ENCODE measurements around the gene EPS8L2.

The EPS8L2 gene

DNA sequence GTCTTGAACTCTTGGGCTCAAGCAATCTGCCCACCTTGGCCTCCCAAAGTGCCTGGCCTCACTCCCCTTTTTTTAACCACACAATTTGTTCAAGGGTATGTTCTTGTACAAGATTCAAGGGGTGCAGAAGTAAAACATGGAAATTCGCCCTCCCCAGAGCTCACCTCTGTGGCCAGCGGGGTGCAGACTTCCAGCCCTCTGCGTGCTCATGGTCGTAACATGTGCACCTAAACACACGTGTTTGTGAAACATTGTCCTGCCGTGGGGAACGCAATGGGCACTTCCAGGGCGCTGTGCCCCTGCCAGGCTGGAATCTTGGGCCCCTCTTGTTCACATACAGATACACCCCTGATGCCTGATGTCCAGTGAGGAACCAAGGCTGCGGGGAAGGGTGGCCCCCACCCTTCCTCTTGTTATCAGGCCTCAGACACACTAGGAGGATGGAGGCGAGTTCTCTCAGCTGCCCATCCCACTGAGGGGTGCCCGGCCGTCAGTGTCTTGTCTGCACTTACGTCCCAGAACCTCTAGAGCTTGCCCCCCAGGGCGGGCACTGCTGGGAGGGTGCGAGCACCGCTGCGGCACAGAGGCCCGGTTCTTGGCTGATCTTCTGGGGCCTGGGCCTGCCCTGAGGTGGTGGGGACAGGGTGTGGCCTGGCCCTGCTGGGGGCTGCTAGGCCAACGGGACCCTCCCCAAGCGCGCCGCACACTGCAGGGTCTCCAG is 4.1 kb upstream of the EPS8L2 start:
- ATAC-seq (replicated peaks; ENCODE audit: extremely low read depth, poor library complexity, severe bottlenecking) (no peak), DNase-seq (ENCODE audit: low spot score in 2 of 2) (no peak)
- no peak overlapping the region for H3K27ac Mint-ChIP-seq (ENCODE audit: low read depth)
- H3K4me3 Mint-ChIP-seq, result no peak overlapping the region
- H3K36me3 Mint-ChIP-seq (ENCODE audit: insufficient read depth), result peaks cover 5% of the 10 kb centered on the region
- peaks cover under 1% of the 10 kb centered on the region for H3K27me3 Mint-ChIP-seq
- H3K4me1 Mint-ChIP-seq, result no peaks in the 10 kb centered on the region
- no peaks in the 10 kb centered on the region for H3K9me3 Mint-ChIP-seq

DNA sequence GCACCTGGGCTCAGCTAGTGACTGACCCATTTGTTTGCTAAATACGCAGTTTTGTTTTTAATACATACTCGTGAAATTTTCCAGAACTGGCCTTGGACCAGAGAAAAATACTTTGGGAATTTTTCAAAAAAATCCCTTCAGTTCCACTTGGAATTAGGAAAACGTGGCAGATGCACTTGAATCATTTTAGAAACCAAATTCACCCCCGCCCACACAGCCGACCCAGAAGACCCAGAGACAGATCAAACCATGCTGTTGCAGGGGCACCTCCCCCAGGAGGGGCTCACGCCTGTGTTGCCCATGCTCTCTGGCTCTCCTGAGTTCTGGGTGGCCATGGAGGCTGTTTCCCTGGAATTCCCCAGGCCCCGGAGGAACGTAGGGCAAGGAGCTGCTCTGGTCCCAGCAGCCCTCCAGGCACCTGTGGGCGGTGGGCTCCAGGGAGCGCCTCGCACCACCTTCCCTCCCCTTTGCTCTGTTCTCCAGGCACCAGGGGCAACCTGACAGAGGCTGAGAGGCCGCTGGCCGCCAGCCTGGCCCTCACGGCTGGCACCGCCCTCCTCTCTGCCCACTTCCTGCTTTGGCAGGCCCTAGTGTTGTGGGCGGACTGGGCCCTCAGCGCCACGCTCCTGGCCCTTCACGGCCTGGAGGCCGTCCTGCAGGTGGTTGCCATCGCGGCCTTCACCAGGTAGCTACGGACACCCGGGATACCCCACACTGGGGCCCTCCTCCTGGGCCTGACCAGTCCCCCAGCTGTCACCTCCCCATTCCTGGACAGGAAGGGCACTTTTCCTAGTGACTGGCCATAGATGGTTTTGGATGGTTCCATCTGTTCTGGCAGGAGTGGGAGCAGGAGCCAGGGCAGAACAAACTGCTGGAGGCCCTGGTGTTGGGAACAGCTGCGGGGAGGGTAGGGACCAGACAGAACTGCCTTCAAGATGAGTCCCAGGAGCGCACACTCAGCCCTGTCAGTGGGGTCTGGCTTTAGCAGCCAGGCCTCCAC is 3.3 kb upstream of the EPS8L2 start:
- Mint-ChIP-seq H3K9me3 (no peaks in the 10 kb centered on the region), H3K27me3 (peaks cover 9% of the 10 kb centered on the region), H3K36me3 (ENCODE audit: insufficient read depth) (peaks cover 7% of the 10 kb centered on the region), H3K27ac (ENCODE audit: low read depth) (no peak overlapping the region), H3K4me3 (no peak overlapping the region), H3K4me1 (no peaks in the 10 kb centered on the region)
- DNase-seq (ENCODE audit: low spot score in 2 of 2) (no peak), ATAC-seq (replicated peaks; ENCODE audit: extremely low read depth, poor library complexity, severe bottlenecking) (no peak)

DNA sequence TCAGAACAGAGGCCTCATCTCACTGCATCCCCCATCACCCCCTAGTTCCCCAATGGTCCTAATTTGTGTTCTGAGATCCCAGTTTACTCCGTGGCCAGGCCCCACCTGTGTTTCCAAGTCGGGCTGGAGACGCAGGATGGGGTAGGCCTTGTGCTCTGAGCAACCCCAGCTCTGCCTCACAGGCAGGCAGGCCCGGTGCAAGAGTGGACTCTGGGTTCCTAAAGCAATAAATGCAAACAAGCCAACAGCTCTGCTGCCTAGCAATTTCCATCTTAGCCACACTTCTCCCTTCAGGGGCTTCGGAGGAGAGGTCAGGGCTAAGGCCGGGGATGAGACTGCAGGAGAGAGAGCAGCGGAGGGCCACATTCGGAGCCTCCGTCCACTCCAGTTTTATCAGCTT is 2.5 kb upstream of the EPS8L2 start:
- DNase-seq (ENCODE audit: low spot score in 2 of 2) (no peak), ATAC-seq (replicated peaks; ENCODE audit: extremely low read depth, poor library complexity, severe bottlenecking) (no peak)
- Mint-ChIP-seq H3K27ac (ENCODE audit: low read depth) (no peak overlapping the region), H3K36me3 (ENCODE audit: insufficient read depth) (peaks cover 7% of the 10 kb centered on the region), H3K27me3 (peaks cover 14% of the 10 kb centered on the region), H3K4me3 (no peak overlapping the region), H3K9me3 (no peaks in the 10 kb centered on the region), H3K4me1 (no peaks in the 10 kb centered on the region)

DNA sequence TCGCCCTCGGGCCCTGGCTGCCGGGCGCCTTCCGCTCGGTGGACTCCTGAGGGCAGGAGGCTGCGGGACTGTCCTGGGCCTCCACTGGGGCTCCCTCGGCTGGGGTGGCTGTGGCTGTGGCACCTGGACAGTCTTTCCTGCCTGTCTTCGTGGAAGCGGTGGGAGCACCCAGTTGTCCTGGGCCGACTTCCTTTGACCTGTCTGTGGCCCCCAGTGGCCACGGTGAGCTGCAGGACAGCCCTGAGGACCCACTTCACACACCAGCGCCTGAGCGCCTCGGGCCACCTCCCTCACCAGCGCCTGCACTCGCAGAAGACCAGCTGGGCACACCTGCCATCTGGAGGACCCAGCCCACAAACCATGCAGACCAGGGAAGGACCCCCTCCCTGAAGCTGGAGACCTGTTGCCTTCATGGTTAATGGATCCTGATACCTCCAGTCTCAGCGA is 1.8 kb upstream of the EPS8L2 start:
- no peak overlapping the region for H3K27ac Mint-ChIP-seq (ENCODE audit: low read depth)
- DNase-seq (ENCODE audit: low spot score in 2 of 2) (no peak), ATAC-seq (replicated peaks; ENCODE audit: extremely low read depth, poor library complexity, severe bottlenecking) (no peak)
- H3K4me1 Mint-ChIP-seq, result no peaks in the 10 kb centered on the region
- H3K9me3 Mint-ChIP-seq, result no peaks in the 10 kb centered on the region
- H3K36me3 Mint-ChIP-seq (ENCODE audit: insufficient read depth), result peaks cover 5% of the 10 kb centered on the region
- no peak overlapping the region for H3K4me3 Mint-ChIP-seq
- H3K27me3 Mint-ChIP-seq, result peaks cover 14% of the 10 kb centered on the region

DNA sequence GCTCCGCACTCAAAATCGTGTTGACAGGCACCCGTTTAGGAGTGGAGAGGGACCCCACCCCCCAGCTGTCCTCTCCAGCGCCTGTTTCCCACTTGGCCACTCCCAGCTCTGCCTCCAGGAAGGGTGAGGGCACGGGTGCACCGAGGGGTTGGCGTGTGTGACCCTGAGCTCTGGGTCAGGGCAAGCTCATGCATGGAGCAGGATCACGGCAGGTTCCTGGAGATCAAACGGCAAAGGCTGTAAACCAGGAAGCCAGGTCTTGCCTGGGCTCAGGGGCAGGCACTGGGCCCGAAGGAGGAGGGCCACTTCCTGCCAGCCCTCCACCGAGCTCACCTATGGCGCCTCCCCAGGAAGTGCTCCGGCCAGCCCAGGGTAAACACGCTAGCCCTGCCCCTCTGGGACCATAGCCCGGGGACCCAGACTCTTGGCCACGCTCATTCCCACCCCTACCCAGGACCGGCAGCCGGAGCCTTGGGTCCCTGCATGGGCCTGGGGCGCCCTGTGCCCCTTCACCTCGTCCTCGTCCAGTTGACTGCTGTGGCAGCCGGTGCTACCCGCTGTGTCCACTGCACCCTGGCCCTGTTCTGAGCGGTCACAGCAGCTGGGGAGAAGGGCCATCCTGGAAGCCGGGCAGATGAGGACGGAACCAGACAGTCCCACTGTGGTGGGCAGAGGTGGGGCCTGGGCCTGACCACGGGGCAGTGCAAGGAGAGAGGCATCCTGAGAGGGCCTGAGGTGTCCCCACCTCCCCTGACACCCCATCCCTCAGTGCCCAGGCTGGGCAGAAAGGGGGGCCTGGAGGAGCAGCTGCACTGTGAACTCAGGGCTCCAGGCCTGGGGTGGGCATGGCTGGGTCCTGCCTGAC is 1.0 kb upstream of the EPS8L2 start:
- Mint-ChIP-seq H3K27ac (ENCODE audit: low read depth) (no peak overlapping the region), H3K27me3 (peaks cover 14% of the 10 kb centered on the region), H3K9me3 (no peaks in the 10 kb centered on the region), H3K4me1 (no peaks in the 10 kb centered on the region), H3K4me3 (peak overlapping the region; percentile 37), H3K36me3 (ENCODE audit: insufficient read depth) (peaks cover 5% of the 10 kb centered on the region)
- ATAC-seq (replicated peaks; ENCODE audit: extremely low read depth, poor library complexity, severe bottlenecking) (no peak), DNase-seq (ENCODE audit: low spot score in 2 of 2) (no peak)

DNA sequence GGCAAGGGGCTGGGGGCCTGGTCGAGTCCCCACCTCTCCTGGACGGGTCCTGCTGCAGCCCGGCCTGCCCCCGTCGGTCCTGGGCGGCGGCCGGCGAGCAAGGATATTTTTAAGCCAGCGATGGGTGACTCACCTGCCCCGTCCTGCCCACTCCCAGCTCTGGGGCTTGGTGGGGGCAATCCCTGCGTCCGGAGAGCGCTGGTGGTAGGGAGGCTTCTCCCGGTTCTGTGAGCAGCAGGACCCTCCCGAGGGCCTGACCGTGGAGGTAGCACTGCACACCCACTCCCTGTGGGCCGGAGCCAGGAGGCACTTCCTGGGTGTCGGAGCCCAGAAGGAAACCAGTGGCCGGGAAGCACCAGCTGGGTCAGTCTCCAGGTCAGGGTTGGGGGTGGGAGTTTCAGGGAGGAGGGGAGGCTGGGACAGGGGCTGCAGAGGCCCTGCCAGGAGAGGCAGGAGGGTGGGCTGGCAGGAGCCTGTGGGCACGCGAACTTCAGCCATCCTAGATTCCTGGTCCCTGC is 467 bp downstream of the EPS8L2 start:
- peaks cover 12% of the 10 kb centered on the region for H3K4me1 Mint-ChIP-seq
- no peak overlapping the region for H3K27ac Mint-ChIP-seq (ENCODE audit: low read depth)
- H3K27me3 Mint-ChIP-seq, result peaks cover 29% of the 10 kb centered on the region
- ATAC-seq (replicated peaks; ENCODE audit: extremely low read depth, poor library complexity, severe bottlenecking), result no peak
- no peak overlapping the region for H3K4me3 Mint-ChIP-seq
- no peaks in the 10 kb centered on the region for H3K9me3 Mint-ChIP-seq
- no peak for DNase-seq (ENCODE audit: low spot score in 2 of 2)
- H3K36me3 Mint-ChIP-seq (ENCODE audit: insufficient read depth), result peaks cover 3% of the 10 kb centered on the region

DNA sequence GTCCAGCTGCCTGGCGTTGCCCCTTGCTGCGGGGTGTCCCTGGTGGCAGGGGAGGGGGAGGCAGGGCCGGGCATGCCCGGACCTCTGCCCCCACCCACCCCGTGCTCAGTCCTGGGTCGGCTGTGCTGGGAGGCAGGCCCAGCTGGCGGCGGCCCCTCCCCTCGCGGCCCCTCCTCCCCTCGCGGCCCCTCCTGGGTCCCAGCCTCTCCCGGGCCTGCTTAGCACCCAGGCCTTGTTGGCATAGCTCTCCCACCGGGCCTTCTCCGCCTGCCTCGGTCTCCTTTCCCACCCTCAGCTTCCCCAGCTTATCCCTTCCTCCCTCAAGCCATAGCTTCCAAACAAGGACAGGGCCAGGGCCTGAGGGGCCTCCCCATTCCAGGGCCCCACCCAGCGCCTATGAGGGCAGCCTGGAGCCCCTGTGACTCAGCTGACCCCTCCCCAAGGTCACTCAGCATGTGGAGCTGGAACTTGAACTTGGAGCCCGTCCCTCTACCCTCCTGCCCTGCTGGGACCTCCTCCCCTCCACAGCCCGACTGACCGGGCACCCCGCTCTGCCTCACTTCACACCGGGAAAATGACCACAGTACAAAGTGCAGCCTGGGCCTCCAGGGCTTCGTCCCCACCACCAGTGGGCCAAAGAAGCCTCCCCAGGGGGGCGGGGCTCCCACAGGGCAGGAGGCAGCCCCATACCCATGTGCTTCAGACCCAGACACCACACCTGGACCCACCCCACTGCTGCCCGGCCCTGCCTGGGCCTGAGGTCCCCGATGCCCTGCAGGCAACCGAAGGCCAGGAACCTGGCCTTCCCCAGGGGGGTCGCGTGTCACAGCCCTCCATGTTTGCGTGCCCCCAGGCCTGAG is 1.2 kb downstream of the EPS8L2 start:
- peaks cover 12% of the 10 kb centered on the region for H3K4me1 Mint-ChIP-seq
- no peak overlapping the region for H3K4me3 Mint-ChIP-seq
- peaks cover 2% of the 10 kb centered on the region for H3K36me3 Mint-ChIP-seq (ENCODE audit: insufficient read depth)
- ATAC-seq (replicated peaks; ENCODE audit: extremely low read depth, poor library complexity, severe bottlenecking) (no peak), DNase-seq (ENCODE audit: low spot score in 2 of 2) (no peak)
- peaks cover 31% of the 10 kb centered on the region for H3K27me3 Mint-ChIP-seq
- no peaks in the 10 kb centered on the region for H3K9me3 Mint-ChIP-seq
- H3K27ac Mint-ChIP-seq (ENCODE audit: low read depth), result no peak overlapping the region

DNA sequence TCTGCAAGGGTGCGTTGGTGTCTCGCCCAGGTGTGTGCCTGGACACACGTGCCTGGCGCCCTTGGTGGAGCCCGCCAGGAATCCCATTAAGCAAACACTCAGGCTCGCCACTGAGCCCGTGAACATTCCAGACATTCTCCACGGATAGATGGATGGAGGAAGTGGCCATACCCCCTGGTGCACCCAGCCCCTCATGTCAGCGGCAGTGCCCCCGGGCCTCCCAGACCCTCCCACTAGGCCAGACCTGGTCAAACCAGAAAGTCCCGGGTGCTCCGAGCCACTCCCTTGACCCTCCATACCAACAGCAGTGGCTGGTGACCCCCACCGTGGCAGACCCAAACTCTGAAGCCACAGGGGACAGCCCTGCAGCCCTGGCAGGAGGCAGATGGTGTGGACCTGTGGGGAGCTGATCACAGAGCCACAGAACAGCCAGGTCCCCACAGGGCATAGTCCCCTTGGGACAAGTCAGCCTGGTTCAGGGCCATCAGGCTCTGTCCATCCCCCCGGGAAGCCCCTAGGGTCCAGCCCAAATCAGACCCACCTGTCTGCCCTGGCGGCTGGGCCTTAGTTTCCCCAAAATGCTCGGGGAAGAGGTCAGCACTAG is 1.9 kb downstream of the EPS8L2 start:
- peaks cover 31% of the 10 kb centered on the region for H3K27me3 Mint-ChIP-seq
- no peak overlapping the region for H3K4me3 Mint-ChIP-seq

DNA sequence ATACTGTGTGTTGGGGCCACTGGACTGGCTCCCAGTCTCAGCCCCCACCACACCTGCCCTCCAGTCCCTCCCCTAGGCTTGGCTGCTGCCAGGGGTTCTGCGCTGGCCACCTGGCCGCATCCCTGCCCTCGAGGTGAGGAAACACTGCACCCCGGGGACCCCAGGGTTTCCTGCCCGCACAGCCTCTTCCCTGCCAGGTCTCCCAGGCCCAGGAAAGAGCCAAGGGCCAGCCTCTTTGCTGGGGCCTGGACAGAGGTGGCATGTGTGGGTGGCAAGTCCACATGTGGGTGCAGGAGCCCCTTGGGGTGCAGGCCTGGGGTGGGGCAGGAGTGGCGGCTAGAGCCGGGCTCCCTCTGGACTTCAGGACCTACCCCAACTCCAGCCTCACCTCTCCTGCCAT is 2.5 kb downstream of the EPS8L2 start:
- H3K27me3 Mint-ChIP-seq, result peaks cover 33% of the 10 kb centered on the region
- no peak overlapping the region for H3K4me3 Mint-ChIP-seq
- ATAC-seq (replicated peaks; ENCODE audit: extremely low read depth, poor library complexity, severe bottlenecking) (no peak), DNase-seq (ENCODE audit: low spot score in 2 of 2) (no peak)
- no peaks in the 10 kb centered on the region for H3K9me3 Mint-ChIP-seq
- H3K4me1 Mint-ChIP-seq, result peaks cover 12% of the 10 kb centered on the region
- H3K36me3 Mint-ChIP-seq (ENCODE audit: insufficient read depth), result peaks cover 2% of the 10 kb centered on the region
- no peak overlapping the region for H3K27ac Mint-ChIP-seq (ENCODE audit: low read depth)

More for the DNA sequence above, 1.9 kb downstream of the EPS8L2 start:
- DNase-seq (ENCODE audit: low spot score in 2 of 2) (no peak), ATAC-seq (replicated peaks; ENCODE audit: extremely low read depth, poor library complexity, severe bottlenecking) (no peak)
- no peaks in the 10 kb centered on the region for H3K9me3 Mint-ChIP-seq
- H3K4me1 Mint-ChIP-seq, result peaks cover 12% of the 10 kb centered on the region
- H3K27ac Mint-ChIP-seq (ENCODE audit: low read depth), result no peak overlapping the region
- H3K36me3 Mint-ChIP-seq (ENCODE audit: insufficient read depth), result peaks cover 2% of the 10 kb centered on the region

DNA sequence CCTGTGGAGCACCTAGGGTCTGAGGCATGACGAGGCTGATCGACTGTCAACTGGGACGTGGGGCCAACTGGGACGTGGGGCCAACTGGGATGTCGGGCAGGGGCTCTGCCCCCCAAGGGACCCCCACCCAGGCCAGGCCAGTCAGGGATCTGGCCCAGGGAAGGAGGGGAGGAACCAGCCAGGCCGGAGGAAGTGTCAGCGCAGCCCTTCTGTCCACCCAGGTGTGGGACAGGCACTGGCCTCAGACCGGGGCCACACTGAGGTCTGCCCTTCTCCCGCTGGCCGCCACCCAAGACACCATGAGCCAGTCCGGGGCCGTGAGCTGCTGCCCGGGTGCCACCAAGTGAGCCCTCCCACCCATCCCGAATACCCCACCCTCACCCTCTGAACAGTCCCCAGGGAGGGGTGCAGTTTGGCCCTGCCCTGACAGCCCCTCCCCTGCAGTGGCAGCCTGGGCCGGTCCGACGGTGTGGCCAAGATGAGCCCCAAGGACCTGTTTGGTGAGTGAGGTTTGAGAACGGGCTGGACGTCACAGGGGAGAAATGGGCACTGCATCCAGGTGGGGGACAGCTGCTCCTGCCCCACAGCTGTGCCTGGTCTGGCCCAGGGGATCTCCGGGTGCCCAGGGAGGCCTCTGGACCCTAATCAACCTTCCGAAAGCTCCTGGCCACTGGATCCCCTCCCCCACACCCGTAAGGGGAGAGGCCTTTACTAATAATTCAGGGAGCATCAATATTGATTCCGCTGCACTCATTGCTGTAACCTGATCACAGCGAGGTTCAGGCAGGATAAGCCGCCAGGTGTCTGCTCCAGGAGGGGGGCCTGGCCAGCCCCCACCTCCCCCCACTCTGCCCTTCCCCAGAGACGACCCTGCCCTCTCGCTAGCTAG is 3.3 kb downstream of the EPS8L2 start:
- no peak overlapping the region for H3K27ac Mint-ChIP-seq (ENCODE audit: low read depth)
- no peaks in the 10 kb centered on the region for H3K9me3 Mint-ChIP-seq
- no peak overlapping the region for H3K4me3 Mint-ChIP-seq
- peaks cover 41% of the 10 kb centered on the region for H3K27me3 Mint-ChIP-seq
- H3K36me3 Mint-ChIP-seq (ENCODE audit: insufficient read depth), result peaks cover 2% of the 10 kb centered on the region
- DNase-seq (ENCODE audit: low spot score in 2 of 2) (no peak), ATAC-seq (replicated peaks; ENCODE audit: extremely low read depth, poor library complexity, severe bottlenecking) (no peak)
- H3K4me1 Mint-ChIP-seq, result peaks cover 12% of the 10 kb centered on the region

Data from central memory CD8-positive, alpha-beta T cell (primary cell).